HepG2 (cell line): Measurements from ENCODE around the gene ST8SIA2. TPM values are rescaled to one million over a fixed set of nuclear protein-coding genes. Genes with fewer than 3 reads are reported as not detected.

Experiments used
- ATAC-seq: fragments of 200-7000 bp; cut with Tn5 transposase; 3 replicates; pipeline ENCODE4 v1.9.1; 2020; ENCODE audit warnings: mild to moderate bottlenecking, moderate library complexity
- BruUV-seq: library from RNA; stranded (reverse); fragments of 400-500 nt; replicated peaks from 2 replicates; lab custom pipeline; 2021; lab: Mats Ljungman, UMichigan
- CTCF ChIA-PET: fragments of 300-600 bp; formaldehyde crosslinking; extraction: SDS; loops from one replicate; lab custom pipeline; 2021; ENCODE audit warnings: low total read pairs, inconsistent platforms, low intra/inter-chr PET ratio; lab: Yijun Ruan, JAX
- POLR2A ChIA-PET: fragments of 350-600 bp; sonication (Branson Sonifier 250); formaldehyde crosslinking; loops from one replicate; lab custom pipeline; 2020; ENCODE audit warnings: antibody characterized with exemption, inconsistent platforms; lab: Yijun Ruan, JAX
- DNase-seq: peaks from one replicate; pipeline ENCODE4 v3.0.0-alpha.2; 2015; ENCODE audit warnings: low spot score
- FAIRE-seq: peaks from 3 replicates; lab custom pipeline; 2011; peaks lifted over from hg19 to GRCh38; lab: Jason Lieb, UNC
- H2AFZ ChIP-seq: one replicate; pipeline ENCODE4 v1.6.1; 2011; ENCODE audit warnings: low read length, inconsistent platforms
- H3K27ac ChIP-seq: fragments of 300-600 bp; 3 replicates; pipeline ENCODE4 v1.8.0; 2011; ENCODE audit warnings: mixed run types, mild to moderate bottlenecking, mixed read lengths, low read length, inconsistent platforms; ENCODE audit not compliant: insufficient read depth; ENCODE audit errors: extremely low read length
- H3K27me3 ChIP-seq, 2 experiments: fragments of 200-600 bp in 1 of 2; 2 replicates in 1 of 2; 3 replicates in 1 of 2; pipeline versions ENCODE4 v1.6.0 to v1.8.0; 2011; ENCODE audit warnings: low read length in 2 of 2, mild to moderate bottlenecking in 2 of 2, moderate library complexity in 2 of 2, inconsistent platforms in 1 of 2; ENCODE audit not compliant: insufficient read depth in 2 of 2, control insufficient read depth in 1 of 2
- H3K36me3 ChIP-seq, 2 experiments: fragments of 200-600 bp in 1 of 2; replicated peaks in 1 of 2; 2 replicates in 1 of 2; 3 replicates in 1 of 2; pipeline versions ENCODE4 v1.5.1 to v1.8.0; 2011; ENCODE audit warnings: low read length in 2 of 2, inconsistent platforms in 1 of 2; ENCODE audit not compliant: insufficient read depth in 2 of 2, control insufficient read depth in 1 of 2
- H3K4me1 ChIP-seq: 2 replicates; pipeline ENCODE4 v1.5.1; 2012; ENCODE audit warnings: low read length, inconsistent platforms; ENCODE audit not compliant: insufficient read depth
- H3K4me2 ChIP-seq: 2 replicates; pipeline ENCODE4 v1.6.0; 2011; ENCODE audit warnings: low read depth, low read length, inconsistent platforms
- H3K4me3 ChIP-seq, 3 experiments: fragments of 200-600 bp in 1 of 3; sonication (generic), shearing (Covaris generic) in 1 of 3; replicated peaks in 1 of 3; 2 replicates each; pipeline ENCODE4 v1.5.1; 2011 to 2016; ENCODE audit warnings: low read length in 3 of 3, inconsistent platforms in 2 of 3, low read depth in 2 of 3, mild to moderate bottlenecking in 2 of 3, control low read depth in 1 of 3, mixed read lengths in 1 of 3; ENCODE audit not compliant: insufficient read depth in 1 of 3
- H3K79me2 ChIP-seq: one replicate; pipeline ENCODE4 v1.6.1; 2011; ENCODE audit warnings: low read length, inconsistent platforms; ENCODE audit not compliant: insufficient read depth
- H3K9ac ChIP-seq: 2 replicates; pipeline ENCODE4 v1.6.0; 2011; ENCODE audit warnings: mild to moderate bottlenecking, low read depth, low read length, inconsistent platforms; ENCODE audit not compliant: insufficient read depth
- H3K9me3 ChIP-seq: 2 replicates; pipeline ENCODE4 v1.5.1; 2012; ENCODE audit warnings: mild to moderate bottlenecking, low read length
- H4K20me1 ChIP-seq: 2 replicates; pipeline ENCODE4 v1.6.0; 2011; ENCODE audit warnings: inconsistent platforms, mild to moderate bottlenecking, low read length, moderate library complexity; ENCODE audit not compliant: insufficient read depth
- DRAP1 ChIP-seq: IDR thresholded peaks from 2 replicates; pipeline ENCODE4 v1.6.1; 2016; ENCODE audit warnings: missing genetic modification reagents, missing compliant biosample characterization
- ELF1 ChIP-seq: sonication (generic); formaldehyde crosslinking; IDR thresholded peaks from 2 replicates; pipeline ENCODE4 v1.4.0; 2020; ENCODE audit warnings: missing genetic modification reagents
- MED1 ChIP-seq: sonication (generic); formaldehyde crosslinking; IDR thresholded peaks from 2 replicates; pipeline ENCODE4 v1.4.0; 2020; ENCODE audit warnings: missing genetic modification reagents
- PAF1 ChIP-seq: IDR thresholded peaks from 2 replicates; pipeline ENCODE4 v1.6.1; 2016; ENCODE audit warnings: missing genetic modification reagents, missing compliant biosample characterization
- REL ChIP-seq: sonication (generic); formaldehyde crosslinking; conservative IDR thresholded peaks from 2 replicates; pipeline ENCODE4 v1.8.0; 2022; ENCODE audit warnings: mild to moderate bottlenecking, missing genetic modification reagents, moderate library complexity
- TGIF2 ChIP-seq: IDR thresholded peaks from 2 replicates; pipeline ENCODE4 v1.6.1; 2016; ENCODE audit warnings: control low read depth, missing compliant biosample characterization
- ZGPAT ChIP-seq: IDR thresholded peaks from 2 replicates; pipeline ENCODE4 v1.6.1; 2016; ENCODE audit warnings: mild to moderate bottlenecking
- ZNF280D ChIP-seq: sonication (generic); formaldehyde crosslinking; IDR thresholded peaks from 2 replicates; pipeline ENCODE4 v1.5.1; 2020; ENCODE audit warnings: mild to moderate bottlenecking, missing genetic modification reagents
- ZNF460 ChIP-seq: sonication (generic); formaldehyde crosslinking; IDR thresholded peaks from 2 replicates; pipeline ENCODE4 v1.5.1; 2020; ENCODE audit warnings: missing genetic modification reagents, mild to moderate bottlenecking, borderline replicate concordance
- WGBS: methylation state at CpG from one replicate; pipeline ENCODE4 v1.1.6; 2017; ENCODE audit warnings: low lambda C conversion rate; 5-methylcytosine and 5-hydroxymethylcytosine counted together
- in situ Hi-C: cut with HindIII; loops from 2 replicates; pipeline ENCODE4 v1.10.0; 2017; ENCODE audit warnings: low pct_unique_long_range_greater_than_20kb; ENCODE audit not compliant: extremely low pct_ligation_motif_present
- intact Hi-C: fragments of 100-400 bp; cut with micrococcal nuclease; formaldehyde crosslinking; loops from one replicate; pipeline ENCODE4 v1.10.0; 2022; ENCODE audit not compliant: unreplicated experiment
- polyA plus RNA-seq, 8 experiments: library from polyadenylated mRNA; depleted of rRNA in 3 of 8; stranded (reverse) in 7 of 8; unstranded in 1 of 8; fragments of >200 nt; fragmentation: Illumina TruSeq in 4 of 8; extraction: Trizol in 4 of 8; gene quantifications; 2 replicates each; pipeline versions ENCODE4 v1.2.1 to v1.2.3, GENCODE V29; 2011 to 2016; ENCODE audit warnings: low read depth in 4 of 8, missing spikeins in 1 of 8, mixed read lengths in 1 of 8; ENCODE audit not compliant: insufficient read depth in 1 of 8
- total RNA-seq, 5 experiments: library from RNA; depleted of rRNA; stranded (reverse); fragments of >200 nt; fragmentation: Illumina TruSeq; extraction: Trizol; gene quantifications; 2 replicates each; pipeline ENCODE4 v1.2.3, GENCODE V29; 2016; ENCODE audit warnings: low read depth in 1 of 5
- TF ChIP-seq, protein P1 (sequence below): sonication (generic); formaldehyde crosslinking; IDR thresholded peaks from 2 replicates; pipeline ENCODE4 v1.5.0; 2020; ENCODE audit warnings: missing genetic modification reagents

Gene ST8SIA2
- total and polyA plus RNA-seq, 2 of the 13 experiments (the other 11 are each of a cell fraction or from before 2014, with no cell fraction given) = not detected

DNA sequence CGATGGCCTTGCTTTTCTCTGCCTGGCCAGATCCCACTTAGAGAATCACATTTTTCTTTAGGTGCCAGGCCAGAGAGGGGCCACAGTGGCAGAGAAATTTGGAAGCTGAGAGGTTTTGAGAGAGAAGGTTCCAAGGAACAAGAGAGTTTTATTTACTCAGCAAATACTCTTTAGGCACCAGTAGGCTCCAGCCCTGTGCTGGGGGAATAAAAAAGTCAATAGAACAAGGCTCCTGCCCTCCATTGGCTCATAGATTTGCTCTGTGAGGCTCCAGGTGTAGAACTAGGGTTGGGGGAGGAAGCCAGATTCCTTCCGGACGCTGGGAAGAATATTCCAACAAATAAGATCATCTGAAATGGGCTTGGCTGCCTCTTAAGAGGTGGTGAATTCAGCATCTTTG, 59.9 kb downstream of the ST8SIA2 start:
- intact Hi-C loops = no loop called here
- no peak for TF ChIP-seq MED1 (CRISPR knock-in tag)
- no peak for TF ChIP-seq ELF1 (CRISPR knock-in tag)
- TF ChIP-seq ZGPAT (CRISPR knock-in tag) = no peak
- TF ChIP-seq, protein P1, sequence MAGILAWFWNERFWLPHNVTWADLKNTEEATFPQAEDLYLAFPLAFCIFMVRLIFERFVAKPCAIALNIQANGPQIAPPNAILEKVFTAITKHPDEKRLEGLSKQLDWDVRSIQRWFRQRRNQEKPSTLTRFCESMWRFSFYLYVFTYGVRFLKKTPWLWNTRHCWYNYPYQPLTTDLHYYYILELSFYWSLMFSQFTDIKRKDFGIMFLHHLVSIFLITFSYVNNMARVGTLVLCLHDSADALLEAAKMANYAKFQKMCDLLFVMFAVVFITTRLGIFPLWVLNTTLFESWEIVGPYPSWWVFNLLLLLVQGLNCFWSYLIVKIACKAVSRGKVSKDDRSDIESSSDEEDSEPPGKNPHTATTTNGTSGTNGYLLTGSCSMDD (CRISPR knock-in tag) = no peak
- TF ChIP-seq, all 625 proteins: peak for 0
- ChIA-PET POLR2A (no interaction called here), CTCF (no interaction called here)
- no peak overlapping the region for H3K4me3 ChIP-seq
- H3K36me3 ChIP-seq = no peaks in the 10 kb centered on the region
- H3K9me3 ChIP-seq = no peaks in the 10 kb centered on the region
- H3K4me1 ChIP-seq = no peaks in the 10 kb centered on the region
- H3K9ac ChIP-seq = no peak overlapping the region
- H4K20me1 ChIP-seq = no peaks in the 10 kb centered on the region
- in situ Hi-C loops = no loop called here
- no peak overlapping the region for H2AFZ ChIP-seq
- ATAC-seq (no peak), DNase-seq (no peak), FAIRE-seq (no peak)
- no TSS peak for BruUV-seq
- 25% methylated on average over 3 of the region's 3 CpGs for WGBS
- no peak overlapping the region for H3K4me2 ChIP-seq
- no peaks in the 10 kb centered on the region for H3K79me2 ChIP-seq
- peaks cover 4 to 48% of the 10 kb centered on the region in 2 experiments; a peak in 4 of 5 replicates for H3K27me3 ChIP-seq
- H3K27ac ChIP-seq = no peak overlapping the region

GRCh38 chr15:92454555-92455105, 60.9 kb downstream of the ST8SIA2 start:
- Histone ChIP-seq H3K27ac (no peak overlapping the region), H3K4me2 (no peak overlapping the region), H3K27me3 (peaks cover 4 to 55% of the 10 kb centered on the region in 2 experiments; a peak in 4 of 5 replicates), H3K4me3 (no peak overlapping the region), H4K20me1 (no peaks in the 10 kb centered on the region), H3K36me3 (no peaks in the 10 kb centered on the region), H3K4me1 (no peaks in the 10 kb centered on the region), H3K9ac (no peak overlapping the region), H3K79me2 (no peaks in the 10 kb centered on the region), H2AFZ (no peak overlapping the region), H3K9me3 (no peaks in the 10 kb centered on the region)
- intact Hi-C loops (no loop called here), in situ Hi-C loops (no loop called here)
- POLR2A ChIA-PET = no interaction called here
- ATAC-seq (no peak), DNase-seq (no peak), FAIRE-seq (no peak)
- CTCF ChIA-PET = no interaction called here
- WGBS = 22% methylated on average over 4 of the region's 7 CpGs
- no TSS peak for BruUV-seq
- no peak for TF ChIP-seq DRAP1 (CRISPR knock-in tag)
- TF ChIP-seq ZNF460 (CRISPR knock-in tag) = no peak
- no peak for TF ChIP-seq REL (CRISPR knock-in tag)
- TF ChIP-seq TGIF2 = no peak
- no peak for TF ChIP-seq PAF1
- no peak for TF ChIP-seq ZNF280D (CRISPR knock-in tag)
